ENCODE results near the gene KIR2DL4. TPM values are rescaled to one million over a fixed set of nuclear protein-coding genes. Genes with fewer than 3 reads are reported as not detected.
"Not testable (repeated sequence)": the region's sequence is repeated elsewhere in the genome, so short reads cannot be mapped to it uniquely, and the experiment has no call there.

The KIR2DL4 gene
- total RNA-seq, 1 donor from 2014 or later = not detected

DNA sequence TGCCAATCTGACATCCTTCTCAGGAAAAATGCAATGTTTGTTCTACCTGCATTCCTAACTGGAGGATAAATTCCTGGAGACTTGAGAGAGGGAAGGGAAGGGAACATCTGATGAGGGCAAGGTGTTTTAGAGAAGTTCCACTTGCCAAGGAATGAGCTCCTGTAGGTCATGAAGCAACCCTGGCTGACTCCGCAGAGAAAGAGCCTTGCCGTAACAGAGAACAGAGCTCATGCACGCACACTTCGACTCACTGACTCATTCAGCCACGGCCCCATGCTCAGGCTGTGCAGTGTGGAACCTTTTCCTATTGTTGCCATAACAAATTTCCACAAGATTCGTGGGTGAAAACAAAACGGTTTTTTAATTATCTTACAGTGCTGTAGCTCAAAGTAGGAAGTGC is 24.5 kb upstream of the KIR2DL4 start:
- not testable (repeated sequence) for DNase-seq (ENCODE audit: extremely low spot score, unreplicated experiment); H3K4me3 Mint-ChIP-seq; H3K27me3 Mint-ChIP-seq; H3K4me1 Mint-ChIP-seq (ENCODE audit: unreplicated experiment); H3K36me3 Mint-ChIP-seq; H3K27ac Mint-ChIP-seq; H3K9me3 Mint-ChIP-seq

DNA sequence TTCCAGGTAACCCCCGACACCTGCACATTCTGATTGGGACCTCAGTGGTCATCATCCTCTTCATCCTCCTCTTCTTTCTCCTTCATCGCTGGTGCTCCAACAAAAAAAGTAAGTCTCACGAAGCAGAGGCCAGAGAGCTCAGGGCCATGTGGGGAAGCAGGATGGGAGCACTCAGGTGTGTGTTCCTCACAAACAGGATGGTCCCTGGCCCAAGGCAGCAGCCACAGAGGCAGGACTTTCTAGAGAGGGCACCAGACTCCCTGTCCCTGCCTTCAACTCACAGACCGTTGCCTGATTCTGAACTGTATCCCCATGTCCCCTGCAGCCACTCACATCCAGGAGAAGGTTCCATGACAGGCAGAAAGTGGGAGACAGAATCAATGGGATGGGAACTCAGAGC is 20.5 kb upstream of the KIR2DL4 start:
- not testable (repeated sequence) for H3K27ac Mint-ChIP-seq; H3K4me3 Mint-ChIP-seq; H3K9me3 Mint-ChIP-seq; H3K36me3 Mint-ChIP-seq; H3K27me3 Mint-ChIP-seq; DNase-seq (ENCODE audit: extremely low spot score, unreplicated experiment); H3K4me1 Mint-ChIP-seq (ENCODE audit: unreplicated experiment)

- DNase-seq (ENCODE audit: extremely low spot score, unreplicated experiment); H3K9me3 Mint-ChIP-seq; H3K27me3 Mint-ChIP-seq; H3K27ac Mint-ChIP-seq; H3K4me3 Mint-ChIP-seq; H3K36me3 Mint-ChIP-seq; H3K4me1 Mint-ChIP-seq (ENCODE audit: unreplicated experiment): not testable (repeated sequence)
Observed at GRCh38 chr19:54786091-54786723, 17.2 kb upstream of the KIR2DL4 start.

GRCh38 chr19:54788154-54788553 is 15.3 kb upstream of the KIR2DL4 start:
- not testable (repeated sequence) for H3K4me3 Mint-ChIP-seq; H3K4me1 Mint-ChIP-seq (ENCODE audit: unreplicated experiment); H3K36me3 Mint-ChIP-seq; H3K27ac Mint-ChIP-seq; H3K9me3 Mint-ChIP-seq; H3K27me3 Mint-ChIP-seq
- peak; percentile 13 for DNase-seq (ENCODE audit: extremely low spot score, unreplicated experiment)

GRCh38 chr19:54790711-54791110 is 12.7 kb upstream of the KIR2DL4 start:
- no peak for TF ChIP-seq CTCF (conservative IDR thresholded peaks at IDR 0.05)
- DNase-seq (ENCODE audit: extremely low spot score, unreplicated experiment) = peak; percentile 32
- no peaks in the 10 kb centered on the region for H3K36me3 Mint-ChIP-seq

GRCh38 chr19:54791476-54791875 is 11.9 kb upstream of the KIR2DL4 start:
- Mint-ChIP-seq H3K27ac (no peak overlapping the region), H3K36me3 (no peaks in the 10 kb centered on the region), H3K27me3 (no peaks in the 10 kb centered on the region), H3K4me1 (ENCODE audit: unreplicated experiment) (no peaks in the 10 kb centered on the region), H3K9me3 (peaks cover 5% of the 10 kb centered on the region), H3K4me3 (no peak overlapping the region)
- no peak for TF ChIP-seq CTCF (conservative IDR thresholded peaks at IDR 0.05)
- no peak for DNase-seq (ENCODE audit: extremely low spot score, unreplicated experiment)

More at GRCh38 chr19:54790711-54791110, 12.7 kb upstream of the KIR2DL4 start:
- Mint-ChIP-seq H3K4me3 (no peak overlapping the region), H3K4me1 (ENCODE audit: unreplicated experiment) (no peaks in the 10 kb centered on the region), H3K27me3 (no peaks in the 10 kb centered on the region), H3K9me3 (peaks cover 5% of the 10 kb centered on the region), H3K27ac (no peak overlapping the region)

DNA sequence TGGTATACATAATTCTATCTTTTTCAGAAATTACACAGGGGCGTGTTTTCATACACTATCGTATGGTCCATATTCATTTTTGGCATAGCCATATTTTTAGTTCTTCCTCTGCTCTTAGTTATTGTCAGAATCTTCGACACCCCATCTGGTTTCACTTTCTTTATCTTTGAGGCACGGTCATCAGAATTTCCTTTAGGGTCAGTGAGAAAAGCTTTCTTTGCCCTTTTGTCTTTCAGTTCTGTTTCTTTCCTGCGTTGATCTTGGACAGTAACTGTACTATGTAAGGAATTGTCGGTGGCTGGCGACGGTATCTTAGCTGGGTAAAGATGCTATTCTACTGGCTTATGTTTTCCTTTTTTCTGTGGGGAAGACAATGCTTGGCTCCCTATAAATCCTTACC is 10.6 kb upstream of the KIR2DL4 start:
- no peak for TF ChIP-seq CTCF (conservative IDR thresholded peaks at IDR 0.05)
- Mint-ChIP-seq H3K4me1 (ENCODE audit: unreplicated experiment) (no peaks in the 10 kb centered on the region), H3K4me3 (no peak overlapping the region), H3K36me3 (no peaks in the 10 kb centered on the region), H3K27ac (no peak overlapping the region), H3K9me3 (peaks cover 5% of the 10 kb centered on the region), H3K27me3 (no peaks in the 10 kb centered on the region)
- no peak for DNase-seq (ENCODE audit: extremely low spot score, unreplicated experiment)

GRCh38 chr19:54795758-54796157 is 7.7 kb upstream of the KIR2DL4 start:
- Mint-ChIP-seq H3K4me1 (ENCODE audit: unreplicated experiment) (no peaks in the 10 kb centered on the region), H3K9me3 (peaks cover 5% of the 10 kb centered on the region), H3K27me3 (no peaks in the 10 kb centered on the region), H3K4me3 (no peak overlapping the region), H3K27ac (no peak overlapping the region), H3K36me3 (no peaks in the 10 kb centered on the region)
- TF ChIP-seq CTCF (conservative IDR thresholded peaks at IDR 0.05) = no peak
- DNase-seq (ENCODE audit: extremely low spot score, unreplicated experiment) = no peak
